HL-60 (cell line): ENCODE data around the gene SLC39A12.

ENCODE experiments used
- DNase-seq, 2 experiments: peaks; one replicate each; pipeline ENCODE4 v3.0.0-alpha.2; 2010 to 2020; ENCODE audit warnings: low read depth in 1 of 2, low spot score in 1 of 2
- H3K27ac ChIP-seq: fragments of 250-450 bp; sonication (Bioruptor Pico); replicated peaks from 2 replicates; pipeline ENCODE4 v1.5.1; 2020; ENCODE audit warnings: mild to moderate bottlenecking, moderate library complexity
- H3K27me3 ChIP-seq: fragments of 250-450 bp; sonication (Bioruptor Pico); 2 replicates; pipeline ENCODE4 v1.5.1; 2021; ENCODE audit warnings: mild to moderate bottlenecking, moderate library complexity; ENCODE audit not compliant: insufficient read depth, poor library complexity, severe bottlenecking
- H3K4me3 ChIP-seq: replicated peaks from 2 replicates; pipeline ENCODE4 v1.5.1; 2011; ENCODE audit warnings: mild to moderate bottlenecking, control low read depth, low read length; ENCODE audit not compliant: insufficient read depth
- GABPA ChIP-seq: IDR thresholded peaks from 2 replicates; pipeline ENCODE4 v1.6.1; 2012; ENCODE audit warnings: low read depth
- POLR2AphosphoS5 ChIP-seq: IDR thresholded peaks from 2 replicates; pipeline ENCODE4 v1.6.1; 2012; ENCODE audit warnings: low read depth
- SPI1 ChIP-seq: IDR thresholded peaks from 2 replicates; pipeline ENCODE4 v1.6.1; 2012; ENCODE audit warnings: low read depth, mild to moderate bottlenecking, borderline replicate concordance
- TF ChIP-seq, protein P1 (sequence below): IDR thresholded peaks from one replicate; pipeline ENCODE4 v1.5.1; 2011; ENCODE audit warnings: low read length, control low read depth, inconsistent platforms; ENCODE audit not compliant: insufficient read depth
- TF ChIP-seq, protein P2 (sequence below): IDR thresholded peaks from 2 replicates; pipeline ENCODE4 v1.6.1; 2012; ENCODE audit warnings: low read depth; ENCODE audit not compliant: insufficient replicate concordance

SLC39A12 gene

DNA sequence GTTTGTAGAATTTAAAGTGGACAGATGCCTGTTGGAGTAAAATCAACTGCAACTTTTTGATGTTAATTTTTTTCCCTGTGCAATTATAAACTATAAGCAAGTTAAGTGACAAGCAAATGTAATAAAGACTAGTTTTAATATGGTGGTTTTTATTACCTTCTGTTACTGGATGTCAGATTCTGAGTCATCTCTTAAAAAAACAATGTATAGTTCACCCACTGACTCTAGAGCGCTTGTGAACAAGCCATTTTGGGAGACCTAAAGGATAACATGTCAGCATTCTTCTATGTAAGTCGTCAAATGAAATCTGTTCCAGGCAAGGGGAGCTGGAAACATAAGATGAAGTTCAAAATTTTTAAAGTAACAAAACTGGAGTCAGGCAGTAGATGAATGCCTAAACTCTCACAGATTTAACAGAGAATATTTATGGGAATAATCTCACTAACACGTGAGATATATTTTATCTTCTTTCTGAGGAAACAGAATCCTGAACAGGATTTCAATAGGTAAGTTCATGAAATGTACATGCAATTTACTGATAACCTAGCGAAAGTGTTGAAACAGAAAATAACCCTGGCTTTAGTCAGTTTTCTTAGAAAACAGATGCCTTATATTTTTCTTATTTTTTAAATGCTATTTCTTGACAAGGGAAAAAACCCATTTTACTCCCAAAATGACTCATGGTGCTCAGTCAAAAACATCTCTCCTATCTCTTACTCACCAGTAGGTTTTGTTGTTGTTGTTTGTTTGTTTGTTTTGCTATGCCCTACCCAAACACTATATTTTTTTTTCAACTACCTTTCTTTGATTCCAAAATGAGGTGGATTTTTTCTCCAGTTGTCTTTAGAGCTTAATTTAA lies 91.7 kb downstream of the SLC39A12 start:
- TF ChIP-seq, protein P1, sequence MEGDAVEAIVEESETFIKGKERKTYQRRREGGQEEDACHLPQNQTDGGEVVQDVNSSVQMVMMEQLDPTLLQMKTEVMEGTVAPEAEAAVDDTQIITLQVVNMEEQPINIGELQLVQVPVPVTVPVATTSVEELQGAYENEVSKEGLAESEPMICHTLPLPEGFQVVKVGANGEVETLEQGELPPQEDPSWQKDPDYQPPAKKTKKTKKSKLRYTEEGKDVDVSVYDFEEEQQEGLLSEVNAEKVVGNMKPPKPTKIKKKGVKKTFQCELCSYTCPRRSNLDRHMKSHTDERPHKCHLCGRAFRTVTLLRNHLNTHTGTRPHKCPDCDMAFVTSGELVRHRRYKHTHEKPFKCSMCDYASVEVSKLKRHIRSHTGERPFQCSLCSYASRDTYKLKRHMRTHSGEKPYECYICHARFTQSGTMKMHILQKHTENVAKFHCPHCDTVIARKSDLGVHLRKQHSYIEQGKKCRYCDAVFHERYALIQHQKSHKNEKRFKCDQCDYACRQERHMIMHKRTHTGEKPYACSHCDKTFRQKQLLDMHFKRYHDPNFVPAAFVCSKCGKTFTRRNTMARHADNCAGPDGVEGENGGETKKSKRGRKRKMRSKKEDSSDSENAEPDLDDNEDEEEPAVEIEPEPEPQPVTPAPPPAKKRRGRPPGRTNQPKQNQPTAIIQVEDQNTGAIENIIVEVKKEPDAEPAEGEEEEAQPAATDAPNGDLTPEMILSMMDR = no peak
- TF ChIP-seq GABPA (no peak), POLR2AphosphoS5 (no peak), SPI1 (no peak)
- TF ChIP-seq, protein P2, sequence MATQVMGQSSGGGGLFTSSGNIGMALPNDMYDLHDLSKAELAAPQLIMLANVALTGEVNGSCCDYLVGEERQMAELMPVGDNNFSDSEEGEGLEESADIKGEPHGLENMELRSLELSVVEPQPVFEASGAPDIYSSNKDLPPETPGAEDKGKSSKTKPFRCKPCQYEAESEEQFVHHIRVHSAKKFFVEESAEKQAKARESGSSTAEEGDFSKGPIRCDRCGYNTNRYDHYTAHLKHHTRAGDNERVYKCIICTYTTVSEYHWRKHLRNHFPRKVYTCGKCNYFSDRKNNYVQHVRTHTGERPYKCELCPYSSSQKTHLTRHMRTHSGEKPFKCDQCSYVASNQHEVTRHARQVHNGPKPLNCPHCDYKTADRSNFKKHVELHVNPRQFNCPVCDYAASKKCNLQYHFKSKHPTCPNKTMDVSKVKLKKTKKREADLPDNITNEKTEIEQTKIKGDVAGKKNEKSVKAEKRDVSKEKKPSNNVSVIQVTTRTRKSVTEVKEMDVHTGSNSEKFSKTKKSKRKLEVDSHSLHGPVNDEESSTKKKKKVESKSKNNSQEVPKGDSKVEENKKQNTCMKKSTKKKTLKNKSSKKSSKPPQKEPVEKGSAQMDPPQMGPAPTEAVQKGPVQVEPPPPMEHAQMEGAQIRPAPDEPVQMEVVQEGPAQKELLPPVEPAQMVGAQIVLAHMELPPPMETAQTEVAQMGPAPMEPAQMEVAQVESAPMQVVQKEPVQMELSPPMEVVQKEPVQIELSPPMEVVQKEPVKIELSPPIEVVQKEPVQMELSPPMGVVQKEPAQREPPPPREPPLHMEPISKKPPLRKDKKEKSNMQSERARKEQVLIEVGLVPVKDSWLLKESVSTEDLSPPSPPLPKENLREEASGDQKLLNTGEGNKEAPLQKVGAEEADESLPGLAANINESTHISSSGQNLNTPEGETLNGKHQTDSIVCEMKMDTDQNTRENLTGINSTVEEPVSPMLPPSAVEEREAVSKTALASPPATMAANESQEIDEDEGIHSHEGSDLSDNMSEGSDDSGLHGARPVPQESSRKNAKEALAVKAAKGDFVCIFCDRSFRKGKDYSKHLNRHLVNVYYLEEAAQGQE = no peak
- Histone ChIP-seq H3K4me3 (no peak overlapping the region), H3K27ac (no peak overlapping the region)

DNA sequence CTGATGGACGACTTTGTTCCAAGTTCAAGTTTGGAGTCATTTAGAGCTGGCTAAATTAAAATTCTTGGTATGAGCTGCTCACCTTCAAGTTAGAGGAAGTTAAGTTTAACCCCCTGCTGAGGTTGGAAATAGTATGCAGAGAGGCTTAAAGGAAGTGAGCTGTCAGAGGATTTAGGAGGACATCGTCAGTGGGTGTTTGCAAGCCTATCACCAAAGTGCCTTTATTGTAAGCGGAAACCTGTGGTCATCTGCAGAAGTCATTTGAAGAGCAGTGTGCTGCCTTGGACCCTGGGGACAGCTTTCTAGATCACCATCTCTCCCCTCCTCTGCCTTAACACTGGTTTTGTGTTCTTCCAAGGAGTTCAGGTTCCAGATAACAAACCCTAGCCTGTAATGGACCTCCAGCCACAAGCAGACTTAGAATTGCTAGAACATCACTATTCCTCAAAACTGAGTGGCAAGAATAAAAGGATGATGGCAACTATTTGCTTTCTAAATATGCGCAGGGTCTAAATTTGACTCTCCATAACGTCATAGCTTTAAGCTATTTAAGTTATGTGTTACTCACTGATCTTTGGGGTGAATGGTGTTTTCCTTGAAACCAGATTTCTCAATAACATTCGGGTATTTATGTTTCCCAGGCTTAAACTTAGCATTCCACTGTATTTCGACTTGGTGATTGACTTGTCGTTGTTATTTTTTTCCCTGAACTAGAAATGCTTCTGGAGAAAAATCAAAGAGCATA lies 93.4 kb downstream of the SLC39A12 start:
- TF ChIP-seq POLR2AphosphoS5 (no peak), SPI1 (no peak), GABPA (no peak)
- TF ChIP-seq, protein P2 = no peak
- TF ChIP-seq, protein P1 = no peak
- H3K27me3 ChIP-seq = no peaks in the 10 kb centered on the region

More for the DNA sequence above, 91.7 kb downstream of the SLC39A12 start:
- H3K27me3 ChIP-seq = no peaks in the 10 kb centered on the region
- DNase-seq = no peak

DNA sequence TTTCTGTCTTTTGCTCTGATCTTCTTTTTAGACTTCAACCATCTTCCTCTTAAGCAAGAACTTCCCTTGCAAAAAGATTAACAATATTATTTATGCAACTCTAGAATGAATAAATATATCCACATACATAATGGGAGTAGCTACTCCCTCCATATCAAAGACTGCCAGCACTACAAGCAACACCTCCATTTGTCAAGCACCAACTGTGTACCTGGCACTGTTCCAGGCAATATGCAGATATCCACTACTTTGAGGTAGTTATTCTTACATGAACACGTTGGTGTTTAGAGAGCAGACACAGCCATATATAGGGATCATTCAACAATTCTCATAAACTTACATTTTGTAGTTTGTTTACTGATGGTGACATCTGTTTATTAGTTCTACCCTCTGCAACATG lies 104.9 kb downstream of the SLC39A12 start:
- Histone ChIP-seq H3K4me3 (no peak overlapping the region), H3K27me3 (no peaks in the 10 kb centered on the region), H3K27ac (no peak overlapping the region)
- TF ChIP-seq SPI1 (no peak), GABPA (no peak), POLR2AphosphoS5 (no peak)
- TF ChIP-seq, protein P1 = no peak
- TF ChIP-seq, protein P2 = no peak
- DNase-seq = no peak

More for the DNA sequence above, 93.4 kb downstream of the SLC39A12 start:
- Histone ChIP-seq H3K27ac (no peak overlapping the region), H3K4me3 (no peak overlapping the region)
- no peak for DNase-seq
